ENCODE measurements around the gene AP1M1.
A peak's percentile ranks its signal among the peaks of the same experiment; 100 is the strongest.

The AP1M1 gene

GRCh38 chr19:16289594-16289993 lies 91.9 kb downstream of the AP1M1 start:
- no peak overlapping the region for H3K4me3 ChIP-seq (replicated peaks; ENCODE audit: insufficient read depth, low read length)
- peaks cover 2% of the 10 kb centered on the region for H3K27me3 ChIP-seq (ENCODE audit: insufficient read depth, poor library complexity, severe bottlenecking)
- DNase-seq (ENCODE audit: low read depth in 1 of 2, low spot score in 1 of 2) = no peak
- TF ChIP-seq POLR2AphosphoS5 (IDR thresholded peaks at IDR 0.05; ENCODE audit: low read depth) = no peak
- no peak for TF ChIP-seq GABPA (IDR thresholded peaks at IDR 0.05; ENCODE audit: low read depth)
- no peak for TF ChIP-seq REST (IDR thresholded peaks at IDR 0.05; ENCODE audit: insufficient replicate concordance, low read depth)
- no peak for TF ChIP-seq SPI1 (IDR thresholded peaks at IDR 0.05; ENCODE audit: borderline replicate concordance, low read depth)
- TF ChIP-seq, protein P1, sequence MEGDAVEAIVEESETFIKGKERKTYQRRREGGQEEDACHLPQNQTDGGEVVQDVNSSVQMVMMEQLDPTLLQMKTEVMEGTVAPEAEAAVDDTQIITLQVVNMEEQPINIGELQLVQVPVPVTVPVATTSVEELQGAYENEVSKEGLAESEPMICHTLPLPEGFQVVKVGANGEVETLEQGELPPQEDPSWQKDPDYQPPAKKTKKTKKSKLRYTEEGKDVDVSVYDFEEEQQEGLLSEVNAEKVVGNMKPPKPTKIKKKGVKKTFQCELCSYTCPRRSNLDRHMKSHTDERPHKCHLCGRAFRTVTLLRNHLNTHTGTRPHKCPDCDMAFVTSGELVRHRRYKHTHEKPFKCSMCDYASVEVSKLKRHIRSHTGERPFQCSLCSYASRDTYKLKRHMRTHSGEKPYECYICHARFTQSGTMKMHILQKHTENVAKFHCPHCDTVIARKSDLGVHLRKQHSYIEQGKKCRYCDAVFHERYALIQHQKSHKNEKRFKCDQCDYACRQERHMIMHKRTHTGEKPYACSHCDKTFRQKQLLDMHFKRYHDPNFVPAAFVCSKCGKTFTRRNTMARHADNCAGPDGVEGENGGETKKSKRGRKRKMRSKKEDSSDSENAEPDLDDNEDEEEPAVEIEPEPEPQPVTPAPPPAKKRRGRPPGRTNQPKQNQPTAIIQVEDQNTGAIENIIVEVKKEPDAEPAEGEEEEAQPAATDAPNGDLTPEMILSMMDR (IDR thresholded peaks at IDR 0.05; ENCODE audit: insufficient read depth, low read length) = no peak
- no peak overlapping the region for H3K27ac ChIP-seq (replicated peaks)

GRCh38 chr19:16290692-16291091 lies 93.0 kb downstream of the AP1M1 start:
- Histone ChIP-seq H3K4me3 (replicated peaks; ENCODE audit: insufficient read depth, low read length) (no peak overlapping the region), H3K27ac (replicated peaks) (no peak overlapping the region), H3K27me3 (ENCODE audit: insufficient read depth, poor library complexity, severe bottlenecking) (peaks cover 2% of the 10 kb centered on the region)
- DNase-seq (ENCODE audit: low read depth in 1 of 2, low spot score in 1 of 2) = no peak
- TF ChIP-seq SPI1 (IDR thresholded peaks at IDR 0.05; ENCODE audit: borderline replicate concordance, low read depth) = no peak
- TF ChIP-seq REST (IDR thresholded peaks at IDR 0.05; ENCODE audit: insufficient replicate concordance, low read depth) = no peak

DNA sequence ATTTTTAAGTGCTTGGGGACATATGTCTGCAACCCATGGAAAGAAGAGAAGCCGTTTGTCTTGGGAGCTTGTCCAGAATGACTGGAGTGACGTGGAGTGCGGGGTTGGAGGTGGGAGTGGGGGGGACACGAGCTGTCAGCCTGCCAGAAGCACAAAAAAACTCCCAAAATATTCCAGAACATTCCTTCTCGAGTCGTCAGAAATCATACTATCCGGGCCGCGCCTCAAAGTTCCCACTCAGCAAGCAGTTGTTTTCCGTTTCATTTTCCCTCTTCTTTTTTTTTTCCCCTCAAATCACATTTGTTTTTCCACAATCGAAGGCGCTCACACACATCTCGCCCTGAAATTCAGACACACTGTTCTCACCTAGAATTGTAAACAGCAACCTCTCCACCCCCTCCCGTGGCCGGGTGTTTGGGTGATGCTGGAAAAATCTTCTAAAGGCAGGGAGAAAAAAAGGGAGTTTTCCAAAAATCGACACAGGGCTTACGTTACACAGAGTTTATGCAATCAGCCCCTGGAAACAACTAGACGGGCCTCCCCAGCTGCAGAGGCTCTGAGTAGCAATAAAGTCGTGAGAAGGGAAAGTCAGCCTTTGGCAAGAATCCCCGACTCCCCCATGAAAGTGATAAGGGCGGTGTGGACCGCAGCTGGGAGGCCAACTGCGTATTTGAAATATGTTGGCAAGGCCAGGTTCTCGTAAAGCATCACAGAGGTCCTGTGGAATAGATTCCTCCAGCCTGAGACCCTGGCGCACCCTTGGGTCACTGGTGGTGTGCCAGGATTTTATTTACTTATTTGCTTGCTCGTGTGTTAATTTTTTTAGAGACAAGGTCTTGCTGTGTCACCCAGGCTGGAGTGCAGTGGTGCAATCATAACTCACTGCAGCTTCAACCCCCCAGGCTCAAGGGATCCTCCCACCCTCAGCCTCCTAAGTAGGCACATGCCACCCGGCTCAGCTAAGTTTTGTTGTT lies 95.7 kb downstream of the AP1M1 start:
- no peak overlapping the region for H3K4me3 ChIP-seq (replicated peaks; ENCODE audit: insufficient read depth, low read length)
- peak overlapping the region; percentile 53 for H3K27ac ChIP-seq (replicated peaks)
- H3K27me3 ChIP-seq (ENCODE audit: insufficient read depth, poor library complexity, severe bottlenecking) = no peaks in the 10 kb centered on the region
- peak; percentile 82 for TF ChIP-seq POLR2AphosphoS5 (IDR thresholded peaks at IDR 0.05; ENCODE audit: low read depth)
- no peak for TF ChIP-seq REST (IDR thresholded peaks at IDR 0.05; ENCODE audit: insufficient replicate concordance, low read depth)
- TF ChIP-seq, protein P1 (IDR thresholded peaks at IDR 0.05; ENCODE audit: insufficient read depth, low read length) = no peak
- DNase-seq (ENCODE audit: low read depth in 1 of 2, low spot score in 1 of 2) = peak; percentile 61 to 83
